WI38 (cell line): ENCODE measurements around the gene SARS2.

Experiments
- H3K4me3 ChIP-seq: 2 replicates; pipeline ENCODE4 v1.5.1; 2011; ENCODE audit warnings: low read depth, mild to moderate bottlenecking, control low read depth, low read length
- CTCF ChIP-seq: IDR thresholded peaks from 2 replicates; pipeline ENCODE4 v1.5.1; 2012; ENCODE audit warnings: low read depth, mild to moderate bottlenecking, control low read depth, low read length

SARS2 gene

GRCh38 chr19:38899447-38900201 is 30.9 kb downstream of the SARS2 start, which contains the start of the genes NFKBIB and SIRT2:
Gene NFKBIB, plus strand, starts transcription at chr19:38899969. Its CDS starts 64 bp downstream, at chr19:38900033.
Gene SIRT2, minus strand, starts transcription at chr19:38899618. Its CDS starts 97 bp downstream, at chr19:38899521.
- no peak for TF ChIP-seq CTCF

GRCh38 chr19:38898788-38899446 is 31.6 kb downstream of the SARS2 start:
- TF ChIP-seq CTCF: no peak
- H3K4me3 ChIP-seq: peak overlapping the region; percentile 88

More at GRCh38 chr19:38899447-38900201, 30.9 kb downstream of the SARS2 start, which contains the start of the genes NFKBIB and SIRT2:
- peak within 1 kb of the TSS; percentile 88 for H3K4me3 ChIP-seq

- no peak overlapping the region for H3K4me3 ChIP-seq
- TF ChIP-seq CTCF: no peak
Observed at GRCh38 chr19:38894968-38895367, 35.6 kb downstream of the SARS2 start.

- no peak overlapping the region for H3K4me3 ChIP-seq
- no peak for TF ChIP-seq CTCF
Observed at GRCh38 chr19:38893341-38893771, 37.2 kb downstream of the SARS2 start.

- TF ChIP-seq CTCF: no peak
- H3K4me3 ChIP-seq: no peak overlapping the region
Observed at GRCh38 chr19:38892841-38893240, 37.7 kb downstream of the SARS2 start.

GRCh38 chr19:38891771-38892170 is 38.8 kb downstream of the SARS2 start:
- no peak for TF ChIP-seq CTCF
- no peak overlapping the region for H3K4me3 ChIP-seq

- TF ChIP-seq CTCF: no peak
- H3K4me3 ChIP-seq: no peak overlapping the region
Observed at GRCh38 chr19:38890686-38891085, 39.9 kb downstream of the SARS2 start.
